Measurements from ENCODE around the gene SAYSD1.

- TF ChIP-seq POLR2AphosphoS5 (IDR thresholded peaks at IDR 0.05): no peak
- no peak for TF ChIP-seq CTCF (IDR thresholded peaks at IDR 0.05)
These were observed 36.2 kb upstream of the SAYSD1 start for GRCh38 chr6:39151211-39151610.
